Measurements from ENCODE around the gene SHROOM2. TPM values are rescaled to one million over a fixed set of nuclear protein-coding genes. Genes with fewer than 3 reads are reported as not detected.

SHROOM2 gene
- total RNA-seq, 1 experiment from 2014 or later, result 14.2 TPM

GRCh38 chrX:9882669-9883446 lies 96.6 kb downstream of the SHROOM2 start:
- Mint-ChIP-seq H3K9me3 (ENCODE audit: unreplicated experiment) (no peaks in the 10 kb centered on the region), H3K4me3 (ENCODE audit: unreplicated experiment) (no peak overlapping the region), H3K4me1 (ENCODE audit: low read depth, unreplicated experiment) (no peaks in the 10 kb centered on the region), H3K27ac (ENCODE audit: unreplicated experiment) (peak overlapping the region; percentile 29), H3K36me3 (ENCODE audit: insufficient read depth, unreplicated experiment) (no peaks in the 10 kb centered on the region), H3K27me3 (ENCODE audit: insufficient read depth, unreplicated experiment) (no peaks in the 10 kb centered on the region)
- H3K4me1 ChIP-seq, result no peaks in the 10 kb centered on the region; the same call in none of the 2 replicates
- no peak for TF ChIP-seq CTCF (IDR thresholded peaks at IDR 0.05; ENCODE audit: insufficient read depth in 1 of 2, low read depth in 1 of 2, low read length in 1 of 2, severe bottlenecking in 1 of 2, unreplicated experiment in 1 of 2)
- ChIA-PET CTCF (no interaction called here), POLR2A (no interaction called here)
- no peaks in the 10 kb centered on the region for H3K27me3 ChIP-seq (replicated peaks; ENCODE audit: control insufficient read depth, insufficient read depth, low read length)
- peak in 1 of 2 experiments; percentile 25 for DNase-seq
- no TSS peak for BruUV-seq (replicated peaks)
- intact Hi-C loops (cut with micrococcal nuclease; ENCODE audit: unreplicated experiment), result no loop called here
- H3K36me3 ChIP-seq (ENCODE audit: control insufficient read depth, insufficient read depth, low read length), result no peaks in the 10 kb centered on the region
- no peaks in the 10 kb centered on the region for H3K9me3 ChIP-seq
- no peak overlapping the region for H3K4me3 ChIP-seq (ENCODE audit: low read depth, low read length)

- no peak overlapping the region for H3K4me3 Mint-ChIP-seq (ENCODE audit: unreplicated experiment)
- peaks cover 2% of the 10 kb centered on the region for H3K4me1 Mint-ChIP-seq (ENCODE audit: low read depth, unreplicated experiment)
- no TSS peak for BruUV-seq (replicated peaks)
- DNase-seq, result no peak
- no peak overlapping the region for H3K4me3 ChIP-seq (ENCODE audit: low read depth, low read length)
- no peaks in the 10 kb centered on the region for H3K36me3 Mint-ChIP-seq (ENCODE audit: insufficient read depth, unreplicated experiment)
- CTCF ChIA-PET, result no interaction called here
- POLR2A ChIA-PET, result no interaction called here
- TF ChIP-seq CTCF (IDR thresholded peaks at IDR 0.05; ENCODE audit: insufficient read depth in 1 of 2, low read depth in 1 of 2, low read length in 1 of 2, severe bottlenecking in 1 of 2, unreplicated experiment in 1 of 2), result no peak
- H3K4me1 ChIP-seq, result no peaks in the 10 kb centered on the region; the same call in none of the 2 replicates
- H3K27me3 Mint-ChIP-seq (ENCODE audit: insufficient read depth, unreplicated experiment), result no peaks in the 10 kb centered on the region
- H3K36me3 ChIP-seq (ENCODE audit: control insufficient read depth, insufficient read depth, low read length), result no peaks in the 10 kb centered on the region
- H3K9me3 ChIP-seq, result no peaks in the 10 kb centered on the region
- no peaks in the 10 kb centered on the region for H3K9me3 Mint-ChIP-seq (ENCODE audit: unreplicated experiment)
- H3K27ac Mint-ChIP-seq (ENCODE audit: unreplicated experiment), result no peak overlapping the region
- H3K27me3 ChIP-seq (replicated peaks; ENCODE audit: control insufficient read depth, insufficient read depth, low read length), result no peaks in the 10 kb centered on the region
- intact Hi-C loops (cut with micrococcal nuclease; ENCODE audit: unreplicated experiment), result no loop called here
Observed at GRCh38 chrX:9884031-9884779, 98.0 kb downstream of the SHROOM2 start.

GRCh38 chrX:9885150-9885549 lies 98.9 kb downstream of the SHROOM2 start:
- intact Hi-C loops (cut with micrococcal nuclease; ENCODE audit: unreplicated experiment), result loop anchor here (5.0 kb wide), 1 partner anchor 102 kb away; no protein-coding TSS in a partner anchor
- peaks cover 6% of the 10 kb centered on the region for H3K4me1 Mint-ChIP-seq (ENCODE audit: low read depth, unreplicated experiment)
- no peak overlapping the region for H3K4me3 Mint-ChIP-seq (ENCODE audit: unreplicated experiment)
- no peak overlapping the region for H3K27ac Mint-ChIP-seq (ENCODE audit: unreplicated experiment)
- Histone ChIP-seq H3K27me3 (replicated peaks; ENCODE audit: control insufficient read depth, insufficient read depth, low read length) (no peaks in the 10 kb centered on the region), H3K4me1 (peaks cover 4% of the 10 kb centered on the region), H3K4me3 (ENCODE audit: low read depth, low read length) (no peak overlapping the region), H3K9me3 (no peaks in the 10 kb centered on the region), H3K36me3 (ENCODE audit: control insufficient read depth, insufficient read depth, low read length) (no peaks in the 10 kb centered on the region)
- ChIA-PET CTCF (no interaction called here), POLR2A (no interaction called here)
- BruUV-seq (replicated peaks), result no TSS peak
- no peaks in the 10 kb centered on the region for H3K9me3 Mint-ChIP-seq (ENCODE audit: unreplicated experiment)
- peak; percentile 38 to 68 for TF ChIP-seq CTCF (IDR thresholded peaks at IDR 0.05; ENCODE audit: insufficient read depth in 1 of 2, low read depth in 1 of 2, low read length in 1 of 2, severe bottlenecking in 1 of 2, unreplicated experiment in 1 of 2)
- H3K36me3 Mint-ChIP-seq (ENCODE audit: insufficient read depth, unreplicated experiment), result no peaks in the 10 kb centered on the region
- peak; percentile 48 to 56 for DNase-seq
- no peaks in the 10 kb centered on the region for H3K27me3 Mint-ChIP-seq (ENCODE audit: insufficient read depth, unreplicated experiment)
